H1 (cell line): Measurements from ENCODE around the gene TGFA. TPM values are rescaled to one million over a fixed set of nuclear protein-coding genes. Genes with fewer than 3 reads are reported as not detected.
A peak's percentile ranks its signal among the peaks of the same experiment; 100 is the strongest.

Experiments
- CTCF ChIA-PET: fragments of 300-600 bp; sonication (Branson Sonifier 250); formaldehyde crosslinking; loops from one replicate; lab custom pipeline; 2021; ENCODE audit not compliant: partially characterized antibody; lab: Charles Lee
- POLR2A ChIA-PET: fragments of 300-600 bp; sonication (Branson Sonifier 250); formaldehyde crosslinking; loops from one replicate; lab custom pipeline; 2021; ENCODE audit warnings: inconsistent platforms; ENCODE audit not compliant: partially characterized antibody; lab: Charles Lee
- DNase-seq, 2 experiments: peaks; one replicate each; pipeline versions ENCODE4 v3.0.0 to v3.0.0-alpha.2; 2010 to 2022; ENCODE audit warnings: low spot score in 2 of 2, low read depth in 1 of 2, mixed read lengths in 1 of 2
- FAIRE-seq: peaks from 2 replicates; lab custom pipeline; 2011; peaks lifted over from hg19 to GRCh38; lab: Jason Lieb, UNC
- H2AFZ ChIP-seq: 2 replicates; pipeline ENCODE4 v1.8.1; 2012; ENCODE audit warnings: low read length, inconsistent platforms
- H2AK5ac ChIP-seq: 2 replicates; pipeline ENCODE4 v1.6.1; 2013; ENCODE audit warnings: low read depth, low read length
- H2BK120ac ChIP-seq: replicated peaks from 2 replicates; pipeline ENCODE3; 2013; ENCODE audit warnings: low read depth, low read length, inconsistent platforms
- H2BK12ac ChIP-seq: 2 replicates; pipeline ENCODE4 v1.6.1; 2013; ENCODE audit warnings: low read depth, low read length
- H2BK15ac ChIP-seq: 2 replicates; pipeline ENCODE4 v1.6.1; 2013; ENCODE audit warnings: low read length
- H2BK20ac ChIP-seq: 2 replicates; pipeline ENCODE4 v1.6.1; 2013; ENCODE audit warnings: low read length
- H2BK5ac ChIP-seq: 2 replicates; pipeline ENCODE4 v1.6.1; 2013; ENCODE audit warnings: low read depth, low read length
- H3K14ac ChIP-seq: 2 replicates; pipeline ENCODE4 v1.6.1; 2013; ENCODE audit warnings: inconsistent platforms; ENCODE audit not compliant: insufficient read length
- H3K18ac ChIP-seq: 2 replicates; pipeline ENCODE4 v1.6.1; 2013; ENCODE audit warnings: low read length; ENCODE audit errors: extremely low read depth
- H3K23ac ChIP-seq: 2 replicates; pipeline ENCODE4 v1.6.1; 2013; ENCODE audit warnings: inconsistent platforms; ENCODE audit not compliant: insufficient read length
- H3K23me2 ChIP-seq: 2 replicates; pipeline ENCODE4 v1.6.1; 2013; ENCODE audit warnings: low read depth, low read length
- H3K27ac ChIP-seq: 2 replicates; pipeline ENCODE4 v1.6.1; 2011; ENCODE audit warnings: low read depth, low read length, inconsistent platforms
- H3K27me3 ChIP-seq, 4 experiments: replicated peaks in 1 of 4; 1 replicate in 1 of 4; 2 replicates in 3 of 4; pipeline versions ENCODE4 v1.6.1 to v1.8.1; 2011 to 2013; ENCODE audit warnings: low read length in 3 of 4, mild to moderate bottlenecking in 3 of 4, inconsistent platforms in 2 of 4, mixed read lengths in 2 of 4, moderate library complexity in 1 of 4; ENCODE audit not compliant: control insufficient read depth in 3 of 4, insufficient read depth in 3 of 4; ENCODE audit errors: extremely low read depth in 1 of 4
- H3K36me3 ChIP-seq, 4 experiments: 2 replicates each; pipeline versions ENCODE4 v1.6.1 to v1.8.1; 2011 to 2013; ENCODE audit warnings: mild to moderate bottlenecking in 4 of 4, low read length in 3 of 4, moderate library complexity in 2 of 4, control low read depth in 1 of 4, inconsistent platforms in 1 of 4; ENCODE audit not compliant: insufficient read depth in 4 of 4, control insufficient read depth in 2 of 4
- H3K4ac ChIP-seq: replicated peaks from 2 replicates; pipeline ENCODE3; 2013; ENCODE audit warnings: low read length, low read depth, mixed read lengths, inconsistent platforms; ENCODE audit not compliant: insufficient read length
- H3K4me1 ChIP-seq, 4 experiments: replicated peaks in 1 of 4; 1 replicate in 1 of 4; 2 replicates in 3 of 4; pipeline versions ENCODE4 v1.6.1 to v1.8.1; 2011 to 2013; ENCODE audit warnings: low read length in 3 of 4, inconsistent platforms in 2 of 4, mixed read lengths in 1 of 4; ENCODE audit not compliant: insufficient read depth in 4 of 4, control insufficient read depth in 3 of 4
- H3K4me2 ChIP-seq, 2 experiments: 2 replicates each; pipeline versions ENCODE4 v1.6.1 to v1.8.1; 2011 to 2013; ENCODE audit warnings: low read depth in 2 of 2, low read length in 2 of 2, control low read depth in 1 of 2, inconsistent platforms in 1 of 2, mild to moderate bottlenecking in 1 of 2; ENCODE audit not compliant: insufficient read depth in 1 of 2
- H3K4me3 ChIP-seq, 4 experiments: fragments of 200-600, 300-600 bp in 1 of 4; sonication (generic), shearing (Covaris generic), sonication (Bioruptor Twin) in 1 of 4; 2 replicates each; pipeline versions ENCODE4 v1.5.1 to v1.8.1; 2011 to 2016; ENCODE audit warnings: low read length in 4 of 4, low read depth in 3 of 4, control low read depth in 2 of 4, inconsistent platforms in 2 of 4, mild to moderate bottlenecking in 2 of 4, mixed read lengths in 1 of 4, moderate library complexity in 1 of 4; ENCODE audit not compliant: insufficient read depth in 2 of 4; ENCODE audit errors: extremely low read depth in 1 of 4
- H3K56ac ChIP-seq: replicated peaks from 2 replicates; pipeline ENCODE3; 2013; ENCODE audit warnings: low read depth, mild to moderate bottlenecking, mixed read lengths, low read length, inconsistent platforms; ENCODE audit not compliant: insufficient read length
- H3K79me1 ChIP-seq: 2 replicates; pipeline ENCODE4 v1.6.1; 2013; ENCODE audit warnings: low read depth, low read length, control low read depth
- H3K79me2 ChIP-seq, 2 experiments: 2 replicates each; pipeline versions ENCODE4 v1.6.1 to v1.8.1; 2012 to 2013; ENCODE audit warnings: low read length in 2 of 2, mild to moderate bottlenecking in 2 of 2, inconsistent platforms in 1 of 2; ENCODE audit not compliant: insufficient read depth in 2 of 2, control insufficient read depth in 1 of 2
- H3K9ac ChIP-seq, 4 experiments: replicated peaks in 1 of 4; 1 replicate in 1 of 4; 2 replicates in 3 of 4; pipeline versions ENCODE4 v1.6.1 to v1.8.1; 2011 to 2013; ENCODE audit warnings: low read depth in 3 of 4, low read length in 3 of 4, control low read depth in 2 of 4, mild to moderate bottlenecking in 2 of 4, moderate library complexity in 2 of 4, inconsistent platforms in 1 of 4; ENCODE audit errors: extremely low read depth in 1 of 4
- H3K9me3 ChIP-seq, 2 experiments: 2 replicates each; pipeline versions ENCODE4 v1.6.1 to v1.8.1; 2012 to 2013; ENCODE audit warnings: mild to moderate bottlenecking in 2 of 2, moderate library complexity in 2 of 2, control low read depth in 1 of 2, inconsistent platforms in 1 of 2, low read depth in 1 of 2, low read length in 1 of 2, mixed read lengths in 1 of 2; ENCODE audit not compliant: insufficient read depth in 2 of 2
- H4K20me1 ChIP-seq, 2 experiments: replicated peaks in 1 of 2; 2 replicates each; pipeline versions ENCODE3 to v1.8.1; 2011 to 2013; ENCODE audit warnings: inconsistent platforms in 2 of 2, low read length in 2 of 2, mild to moderate bottlenecking in 1 of 2; ENCODE audit not compliant: insufficient read depth in 2 of 2, control insufficient read depth in 1 of 2
- H4K5ac ChIP-seq: 2 replicates; pipeline ENCODE4 v1.6.1; 2013; ENCODE audit warnings: low read length, low read depth, mixed read lengths, inconsistent platforms; ENCODE audit not compliant: insufficient read length
- H4K8ac ChIP-seq: 2 replicates; pipeline ENCODE4 v1.8.0; 2013; ENCODE audit warnings: mild to moderate bottlenecking, moderate library complexity, low read length, inconsistent platforms; ENCODE audit not compliant: insufficient read depth; ENCODE audit errors: extremely low read depth
- H4K91ac ChIP-seq: replicated peaks from 2 replicates; pipeline ENCODE3; 2013; ENCODE audit warnings: low read length, mixed read lengths, inconsistent platforms; ENCODE audit not compliant: insufficient read length
- KDM5A ChIP-seq: fragments of 200-600 bp; IDR thresholded peaks from 2 replicates; pipeline ENCODE4 v1.7.1; 2012; ENCODE audit warnings: mild to moderate bottlenecking, low read length, inconsistent platforms, mixed read lengths
- TAF1 ChIP-seq: IDR thresholded peaks from 2 replicates; pipeline ENCODE4 v1.6.1; 2011; ENCODE audit warnings: mild to moderate bottlenecking, low read depth, low read length
- WGBS, 2 experiments: shearing (Covaris generic) in 1 of 2; methylation state at CpG; one replicate each; pipeline versions ENCODE4 v1.1.6 to v1.1.7; 2013 to 2015; ENCODE audit warnings: low lambda C conversion rate in 2 of 2, mixed read lengths in 2 of 2, inconsistent platforms in 1 of 2, low coverage in 1 of 2, missing lambda C conversion rate in 1 of 2; ENCODE audit not compliant: insufficient replicate concordance in 2 of 2, insufficient coverage in 1 of 2, insufficient read length in 1 of 2; ENCODE audit errors: extremely low coverage in 1 of 2, missing lambda C conversion rate in 1 of 2; 5-methylcytosine and 5-hydroxymethylcytosine counted together
- polyA plus RNA-seq, 7 experiments: library from polyadenylated mRNA; depleted of rRNA in 3 of 7; stranded (reverse) in 5 of 7; unstranded in 2 of 7; fragments of >200 nt in 5 of 7; fragments of 200-250 nt in 2 of 7; gene quantifications; 1 replicate in 5 of 7; 2 replicates in 1 of 7; 4 replicates in 1 of 7; pipeline versions ENCODE4 v1.2.1 to v1.2.3, GENCODE V29; 2011 to 2013; ENCODE audit warnings: missing spikeins in 2 of 7, mixed read lengths in 2 of 7
- total RNA-seq: library from RNA; stranded (reverse); fragmentation: NEBNext Ultra II Directional; extraction: Animal tissue kit (Norgen Biotek cat#: 25700); gene quantifications from 2 replicates; pipeline ENCODE4 v1.2.1, GENCODE V29; 2021

TGFA gene
- total and polyA plus RNA-seq, 2 of the 8 experiments (the other 6 are each of a cell fraction or from before 2014, with no cell fraction given) = 1.8 to 3.7 TPM

- H3K79me2 ChIP-seq = no peaks in the 10 kb centered on the region
- no peak overlapping the region for H3K9ac ChIP-seq
- H3K14ac ChIP-seq = no peak overlapping the region
- no peak overlapping the region for H3K23ac ChIP-seq
- no peak overlapping the region for H3K18ac ChIP-seq
- no peak overlapping the region for H2BK12ac ChIP-seq
- no peaks in the 10 kb centered on the region for H3K79me1 ChIP-seq
- no peak overlapping the region for H2BK15ac ChIP-seq
- H3K56ac ChIP-seq = no peak overlapping the region
- FAIRE-seq (no peak), DNase-seq (no peak)
- no peaks in the 10 kb centered on the region; the same call in 1 of the 2 replicates for H3K23me2 ChIP-seq
- H2AK5ac ChIP-seq = no peak overlapping the region
- no peaks in the 10 kb centered on the region for H4K20me1 ChIP-seq
- H3K4ac ChIP-seq = no peak overlapping the region
- 81% methylated on average over 7 of the region's 7 CpGs; no CpG with 5 or more reads in 1 of the 2 experiments for WGBS, 2 experiments
- no peak overlapping the region for H3K27ac ChIP-seq
- H3K36me3 ChIP-seq = no peaks in the 10 kb centered on the region
- no peak overlapping the region for H4K91ac ChIP-seq
- no peak overlapping the region for H4K5ac ChIP-seq
- peak overlapping the region; percentile 4; the same call in 1 of the 2 replicates for H4K8ac ChIP-seq
- no peak overlapping the region for H2BK20ac ChIP-seq
- H3K27me3 ChIP-seq = peaks cover 0 to 3% (median 0%) of the 10 kb centered on the region in 4 experiments; a peak in 1 of 7 replicates
- H3K4me3 ChIP-seq = no peak overlapping the region
- H3K4me1 ChIP-seq = peaks cover 0 to 4% (median 0%) of the 10 kb centered on the region in 4 experiments; a peak in 3 of 7 replicates
- POLR2A ChIA-PET = no interaction called here
- CTCF ChIA-PET = interaction anchor here (1.1 to 4.0 kb wide), 5 partner anchors 10 to 133 kb away, joined by 3 to 15 read pairs (median 5); no protein-coding TSS in a partner anchor
- no peak overlapping the region for H2BK5ac ChIP-seq
- H2AFZ ChIP-seq = no peak overlapping the region
- no peak overlapping the region for H3K4me2 ChIP-seq
- H2BK120ac ChIP-seq = no peak overlapping the region
- no peaks in the 10 kb centered on the region for H3K9me3 ChIP-seq
- TF ChIP-seq KDM5A (no peak), TAF1 (no peak)
These were observed 80.4 kb downstream of the TGFA start for GRCh38 chr2:70473101-70473722.
